ENCODE measurements around the gene PARVA. TPM values are rescaled to one million over a fixed set of nuclear protein-coding genes. Genes with fewer than 3 reads are reported as not detected.
A peak's percentile ranks its signal among the peaks of the same experiment; 100 is the strongest.
"Not testable (repeated sequence)": the region's sequence is repeated elsewhere in the genome, so short reads cannot be mapped to it uniquely, and the experiment has no call there.

PARVA gene, protein sequence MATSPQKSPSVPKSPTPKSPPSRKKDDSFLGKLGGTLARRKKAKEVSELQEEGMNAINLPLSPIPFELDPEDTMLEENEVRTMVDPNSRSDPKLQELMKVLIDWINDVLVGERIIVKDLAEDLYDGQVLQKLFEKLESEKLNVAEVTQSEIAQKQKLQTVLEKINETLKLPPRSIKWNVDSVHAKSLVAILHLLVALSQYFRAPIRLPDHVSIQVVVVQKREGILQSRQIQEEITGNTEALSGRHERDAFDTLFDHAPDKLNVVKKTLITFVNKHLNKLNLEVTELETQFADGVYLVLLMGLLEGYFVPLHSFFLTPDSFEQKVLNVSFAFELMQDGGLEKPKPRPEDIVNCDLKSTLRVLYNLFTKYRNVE
- total RNA-seq (2014; rRNA removed; shearing (Covaris generic)), result 16.3 and 22.2 TPM in 2 replicates
- 29.4 and 33.0 TPM in 2 replicates for polyA plus RNA-seq (2015; cell fraction: cytosol; rRNA removed)
- polyA plus RNA-seq (2015; cell fraction: nucleus; rRNA removed), result 22.1 and 22.5 TPM in 2 replicates

DNA sequence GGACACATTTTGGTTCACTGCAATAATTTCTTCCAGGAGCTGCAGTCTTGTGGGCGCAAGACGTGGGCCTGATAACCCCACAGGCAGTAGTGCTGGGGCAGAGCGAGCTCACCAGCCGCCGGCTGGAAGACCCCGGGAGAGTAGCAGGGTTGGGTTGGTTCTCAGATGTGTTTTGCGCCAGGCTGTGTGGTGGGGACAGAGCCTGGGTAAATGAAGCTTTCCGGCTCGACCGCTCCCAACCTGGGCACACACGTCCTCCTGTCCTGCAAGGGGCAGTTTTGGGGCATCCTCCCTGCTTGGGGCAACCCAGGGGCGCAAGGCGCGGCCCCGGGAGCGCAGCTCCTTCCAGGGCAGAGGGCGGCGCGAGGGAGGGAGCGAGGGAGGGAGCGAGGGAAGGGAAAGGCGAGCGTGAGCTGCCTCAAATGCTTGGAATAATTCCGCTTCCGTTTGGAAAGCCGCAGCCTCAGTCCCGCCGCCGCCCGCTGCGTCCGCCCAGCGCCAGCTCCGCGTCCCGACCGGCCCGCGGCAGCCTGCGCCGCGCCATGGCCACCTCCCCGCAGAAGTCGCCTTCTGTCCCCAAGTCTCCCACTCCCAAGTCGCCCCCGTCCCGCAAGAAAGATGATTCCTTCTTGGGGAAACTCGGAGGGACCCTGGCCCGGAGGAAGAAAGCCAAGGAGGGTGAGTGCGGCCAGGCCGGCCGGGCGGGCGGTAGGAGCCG is at the start of gene PARVA:
Gene PARVA (plus strand): TSS at position 466 of the 718 bp plus-strand sequence. CDS start 77 bp downstream, at position 543.
- DNase-seq (ENCODE audit: low read depth), result peak; percentile 72

DNA sequence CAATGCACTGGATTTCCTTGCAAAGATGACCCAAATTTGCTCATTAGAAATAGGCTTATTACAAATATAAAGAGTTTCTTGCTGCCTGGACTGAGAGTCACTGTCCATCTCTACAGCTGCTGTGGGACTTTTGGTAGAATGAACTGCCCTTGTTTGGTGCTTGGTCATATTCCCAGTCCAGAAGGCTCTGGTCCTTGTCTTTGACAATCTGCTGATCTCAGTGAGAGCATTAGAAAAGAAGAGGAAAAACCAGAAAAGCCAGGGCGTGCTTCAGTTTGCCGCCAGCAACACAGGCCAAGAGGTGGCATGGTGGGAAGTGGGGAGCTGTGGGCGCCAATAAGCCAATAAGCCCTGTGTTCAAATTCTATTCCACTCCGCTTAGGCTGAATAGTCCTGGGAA is 48.2 kb upstream of the PARVA start:
- DNase-seq (ENCODE audit: low read depth), result no peak

DNA sequence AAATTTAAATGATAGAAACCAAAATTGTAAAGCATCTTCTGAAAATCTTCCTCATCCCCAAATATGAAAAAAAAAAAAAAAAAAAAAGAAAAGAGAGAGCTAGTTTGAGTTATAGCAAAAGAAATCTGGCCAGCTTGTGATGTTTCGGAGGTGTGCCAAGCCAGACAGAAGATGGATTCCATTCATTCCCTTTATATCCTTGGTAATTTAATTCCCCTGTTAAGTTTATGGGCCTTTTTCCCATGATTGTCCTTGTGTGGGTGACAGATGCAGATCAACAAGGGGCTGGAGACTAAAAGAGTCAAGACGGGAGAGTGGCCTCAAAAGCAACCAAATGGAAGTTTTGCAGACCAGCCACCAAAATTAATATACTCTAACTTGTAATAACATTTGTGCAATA is 47.6 kb upstream of the PARVA start:
- DNase-seq (ENCODE audit: low read depth), result no peak

DNA sequence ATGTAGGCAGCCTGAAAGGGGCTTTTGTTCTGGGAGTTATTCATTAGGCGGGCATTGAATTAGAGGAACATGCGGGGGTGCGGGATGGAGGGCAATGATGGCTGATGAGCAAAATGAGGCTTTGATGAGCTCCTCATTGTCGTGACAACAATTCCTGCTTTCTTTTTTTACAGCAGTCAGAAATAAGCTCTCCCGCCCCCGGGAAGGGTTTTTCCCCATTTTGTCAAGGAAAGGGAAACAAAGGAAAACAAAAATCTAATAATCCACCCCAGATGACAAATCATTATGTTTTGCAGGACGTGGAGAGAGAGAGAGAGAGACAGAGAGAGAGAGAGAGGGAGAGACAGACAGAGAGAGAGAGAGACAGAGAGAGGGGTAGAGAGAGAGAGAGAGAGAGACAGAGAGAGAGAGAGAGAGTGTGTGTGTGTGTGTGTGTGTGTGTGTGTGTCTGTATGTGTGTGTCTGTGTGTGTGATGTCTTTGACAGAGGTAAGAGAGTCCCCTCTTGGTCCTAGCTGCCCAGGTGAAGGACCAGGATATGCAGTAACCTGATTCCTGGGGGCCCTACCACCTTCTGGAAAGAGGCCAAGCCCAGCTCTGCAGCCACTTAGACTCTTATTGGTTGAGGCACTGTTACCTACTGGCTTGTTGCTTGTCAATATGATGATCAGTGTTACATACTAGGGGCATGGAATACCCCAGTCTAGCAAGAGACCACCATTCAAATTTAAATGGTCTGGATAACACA is 46.7 kb upstream of the PARVA start:
- no peak for DNase-seq (ENCODE audit: low read depth)

DNA sequence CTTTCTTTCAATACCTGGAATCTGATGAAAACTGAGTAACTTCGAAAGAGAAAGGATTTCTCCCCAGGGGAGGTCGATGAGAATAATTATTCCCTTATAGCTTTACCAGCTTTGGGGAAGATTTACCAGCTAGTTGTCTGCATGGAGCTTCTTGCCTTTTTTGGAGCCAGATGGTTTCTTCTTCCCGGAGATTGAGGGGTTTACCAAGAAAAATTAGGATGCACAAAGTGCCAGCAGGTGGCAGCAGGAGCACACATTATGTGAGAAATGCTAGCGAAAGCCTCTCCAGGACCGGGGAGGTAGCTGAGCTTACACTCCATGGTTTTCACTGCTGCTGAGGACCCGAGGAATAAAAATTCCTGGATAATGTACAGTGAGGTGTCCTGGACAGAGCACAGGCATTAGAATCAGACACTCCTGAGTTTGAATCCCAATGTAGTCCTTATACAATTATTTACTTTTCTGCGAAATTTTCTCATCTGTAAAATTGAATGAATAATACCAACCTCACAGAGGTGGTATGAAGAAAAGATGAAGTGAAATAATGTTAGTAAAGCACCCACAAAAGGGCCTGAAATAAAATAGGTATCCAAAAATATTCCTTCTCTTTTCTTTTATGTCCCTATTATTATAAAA is 46.0 kb upstream of the PARVA start:
- DNase-seq (ENCODE audit: low read depth), result peak; percentile 78

DNA sequence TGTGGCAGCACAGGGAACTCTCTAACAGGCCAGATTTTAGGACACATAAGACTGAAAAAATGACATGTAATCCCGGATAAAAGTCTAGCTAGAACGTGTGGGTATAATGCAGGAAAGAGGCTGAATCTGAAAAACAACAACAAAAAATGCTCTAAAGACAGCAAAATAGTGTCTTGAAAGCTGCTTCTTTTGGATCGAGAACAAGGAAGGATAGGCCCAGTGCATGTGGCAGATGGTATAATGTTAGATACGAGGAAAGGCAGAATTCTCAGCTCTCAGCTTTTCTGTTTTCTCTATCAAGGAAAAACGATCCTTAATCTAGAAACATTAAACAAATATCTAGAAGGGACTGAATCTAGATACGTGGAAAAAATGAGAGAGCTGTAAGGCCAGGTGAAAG is 33.8 kb upstream of the PARVA start:
- DNase-seq (ENCODE audit: low read depth), result no peak

DNA sequence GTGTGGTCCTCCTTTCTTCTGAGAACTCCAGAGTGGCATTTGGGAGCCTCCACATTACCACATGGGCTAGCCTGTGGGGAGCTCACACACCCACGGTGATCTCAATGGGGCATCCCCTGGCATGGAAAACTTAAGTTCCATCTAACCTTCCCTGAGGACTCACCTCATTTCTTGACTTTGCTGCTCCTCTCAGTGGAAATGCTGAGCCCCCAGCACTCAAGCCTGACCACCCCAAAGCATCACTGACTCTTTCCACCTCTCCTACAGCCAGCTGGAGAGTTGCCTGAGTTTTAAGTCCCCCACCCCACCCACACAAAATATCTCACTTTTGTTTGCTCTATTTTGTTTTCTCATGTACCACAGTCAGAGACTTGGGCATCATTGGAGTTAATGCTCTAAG is 23.8 kb upstream of the PARVA start:
- DNase-seq (ENCODE audit: low read depth), result no peak

DNA sequence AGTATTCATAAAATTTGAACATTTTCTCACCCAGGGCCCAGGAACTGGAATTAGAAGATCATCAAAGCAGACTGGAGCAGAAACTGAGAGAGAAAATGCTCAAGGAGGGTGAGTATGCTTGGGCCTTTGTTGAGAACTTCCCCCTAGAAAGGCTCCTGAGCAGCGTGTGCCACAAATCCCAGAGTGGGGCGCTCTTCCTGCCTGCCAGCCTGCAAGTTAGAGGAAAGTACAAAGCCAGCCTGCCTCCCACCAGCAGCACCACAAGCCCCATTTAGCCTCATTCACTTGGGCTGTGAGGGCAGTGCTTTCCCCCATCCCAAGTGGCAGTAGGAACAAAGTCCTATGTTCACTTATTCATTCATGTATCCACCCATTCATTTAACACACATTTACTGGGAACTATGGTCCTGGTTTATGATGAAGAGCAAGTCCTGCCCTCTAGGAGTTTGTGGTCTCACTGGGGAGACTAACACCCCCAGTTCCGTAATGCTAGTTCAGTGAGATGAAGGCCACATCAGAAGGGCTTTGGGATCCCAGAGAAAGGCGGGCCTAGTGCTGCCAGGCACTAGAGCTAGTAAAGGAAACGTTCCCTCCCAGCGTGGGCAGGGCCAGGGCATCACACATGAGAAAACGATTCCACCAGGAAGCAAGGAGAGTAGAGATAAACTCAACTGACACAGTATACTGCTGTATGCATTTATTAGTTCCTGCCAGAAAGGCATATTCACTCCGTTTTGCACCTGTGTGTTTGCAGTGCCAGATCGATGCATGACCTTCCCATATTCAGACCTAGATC is 22.4 kb upstream of the PARVA start:
- no peak for DNase-seq (ENCODE audit: low read depth)

DNA sequence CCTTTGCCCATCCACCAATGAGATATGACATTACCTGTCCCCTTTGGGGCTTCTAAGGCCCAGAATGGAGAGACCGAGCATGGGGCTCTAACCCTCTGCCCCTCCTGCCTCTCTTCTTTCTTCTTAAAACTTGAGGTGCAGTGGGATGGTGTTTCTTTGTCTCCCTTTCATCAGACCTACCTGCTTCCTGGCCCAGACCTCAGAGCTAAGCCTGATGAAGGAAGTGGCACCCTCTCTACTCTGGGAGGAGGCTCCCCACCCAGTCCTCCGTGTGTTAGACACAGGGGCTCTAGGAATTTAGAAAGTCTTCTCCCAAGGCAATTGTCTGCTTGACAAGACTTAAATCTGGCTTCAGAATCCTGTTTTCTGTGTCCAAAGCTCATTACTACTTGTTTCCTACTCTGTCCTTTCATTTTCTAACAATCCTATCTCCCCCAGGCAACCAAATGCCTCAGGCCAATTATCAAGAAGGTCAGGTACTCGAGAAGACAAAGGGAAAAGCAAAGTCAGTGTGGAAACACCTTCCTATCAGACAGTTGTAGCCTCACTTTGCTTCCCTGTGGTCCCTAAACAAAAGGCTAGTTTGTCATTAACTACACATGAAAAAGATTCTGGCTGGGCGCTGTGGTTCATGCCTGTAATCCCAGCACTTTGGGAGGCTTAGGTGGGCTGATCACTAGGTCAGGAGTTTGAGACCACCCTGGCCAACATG is 20.3 kb upstream of the PARVA start:
- no peak for DNase-seq (ENCODE audit: low read depth)

DNA sequence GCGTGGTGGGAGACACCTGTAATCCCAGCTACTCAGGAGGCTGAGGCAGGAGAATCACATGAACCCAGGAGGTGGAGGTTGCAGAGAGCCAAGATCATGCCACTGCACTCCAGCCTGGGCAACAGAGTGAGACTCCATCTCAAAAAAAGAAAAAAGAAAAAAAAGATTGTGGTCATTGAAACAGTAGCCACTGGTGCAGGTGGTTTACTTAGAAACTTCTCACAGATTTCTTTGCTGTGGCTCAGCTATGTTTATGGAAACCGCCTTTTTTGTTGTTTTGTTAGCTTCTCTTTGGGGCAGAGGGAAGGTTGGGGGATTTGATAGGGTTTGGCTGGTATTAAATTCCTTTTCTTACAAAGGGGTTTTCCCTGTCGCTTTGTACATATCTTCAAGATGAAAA is 19.7 kb upstream of the PARVA start:
- DNase-seq (ENCODE audit: low read depth), result not testable (repeated sequence)

DNA sequence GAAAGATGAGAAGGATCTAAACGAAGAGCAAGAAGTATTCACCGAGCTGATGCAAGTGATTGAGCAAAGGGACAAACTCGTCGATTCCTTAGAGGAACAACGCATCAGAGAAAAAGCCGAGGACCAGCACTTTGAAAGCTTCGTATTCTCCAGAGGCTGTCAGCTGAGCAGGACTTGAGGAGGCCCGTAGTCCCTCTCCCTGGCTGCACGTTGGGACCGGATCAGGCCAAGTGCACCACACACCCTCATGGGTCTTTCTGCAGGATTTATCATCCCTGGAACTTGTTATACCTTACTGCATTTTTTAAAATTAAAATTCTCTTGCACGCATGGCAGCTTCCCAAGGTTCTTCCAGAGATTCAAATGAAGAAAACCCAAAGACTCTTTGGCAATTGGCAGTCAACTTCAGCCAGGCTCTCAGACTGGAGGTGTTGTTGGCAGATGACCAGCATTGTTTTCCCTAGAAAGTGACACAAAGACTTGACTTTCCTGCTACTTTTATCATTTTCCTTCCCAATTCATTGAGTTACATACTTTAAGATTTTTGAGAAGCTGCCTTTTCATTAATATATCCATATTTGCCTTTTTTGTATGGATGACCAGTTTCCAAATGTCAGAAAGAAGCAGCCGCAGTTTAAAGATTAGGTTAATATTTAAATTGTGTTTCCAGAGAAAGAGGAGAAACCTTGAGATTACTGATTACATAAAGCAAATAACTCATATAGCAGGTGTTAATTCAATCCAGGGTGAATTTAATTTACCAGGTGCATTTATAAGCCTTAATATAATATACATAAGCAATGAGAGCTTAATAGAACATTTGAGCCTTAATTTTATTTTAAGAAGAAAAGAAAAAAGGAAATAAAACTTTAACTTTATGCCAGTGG is 18.8 kb upstream of the PARVA start:
- no peak for DNase-seq (ENCODE audit: low read depth)

DNA sequence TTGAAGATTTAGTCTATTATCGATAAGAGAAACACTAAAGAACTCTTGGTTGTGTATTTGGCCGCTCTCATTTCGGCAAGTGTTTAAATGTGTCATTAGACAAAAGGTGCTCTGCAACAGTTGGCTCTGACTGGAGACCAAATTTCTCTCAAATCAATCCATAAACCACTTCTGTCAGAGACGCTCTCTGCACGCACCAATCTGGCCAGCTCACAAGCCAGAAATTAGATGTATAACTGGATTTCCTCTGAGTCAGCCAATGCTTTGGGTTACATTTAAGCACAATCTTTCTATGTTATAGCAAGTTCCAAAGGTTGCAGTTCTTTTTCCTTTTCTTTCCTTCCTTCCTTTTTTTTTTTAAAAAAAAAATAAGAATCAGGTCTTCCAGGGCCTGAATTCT is 17.6 kb upstream of the PARVA start:
- no peak for DNase-seq (ENCODE audit: low read depth)

DNA sequence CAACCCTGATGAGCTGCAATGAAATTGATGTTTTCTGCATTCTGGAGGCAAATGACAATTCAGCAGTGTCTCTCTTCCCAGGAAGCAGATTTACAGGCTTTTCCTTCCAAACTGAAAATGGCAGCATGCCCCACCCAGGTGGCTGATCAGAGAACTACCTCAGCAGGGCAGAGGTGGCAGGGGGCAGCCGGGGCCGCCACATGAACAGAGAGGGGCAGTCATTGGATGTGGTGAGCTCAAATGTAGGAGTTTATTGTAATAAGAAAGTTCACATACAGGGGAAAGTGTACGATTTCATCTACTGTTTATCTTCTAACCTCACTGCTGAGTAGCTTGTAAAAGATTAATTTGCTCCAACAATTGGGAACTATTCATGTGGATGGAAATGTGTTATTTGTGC is 15.7 kb upstream of the PARVA start:
- no peak for DNase-seq (ENCODE audit: low read depth)

DNA sequence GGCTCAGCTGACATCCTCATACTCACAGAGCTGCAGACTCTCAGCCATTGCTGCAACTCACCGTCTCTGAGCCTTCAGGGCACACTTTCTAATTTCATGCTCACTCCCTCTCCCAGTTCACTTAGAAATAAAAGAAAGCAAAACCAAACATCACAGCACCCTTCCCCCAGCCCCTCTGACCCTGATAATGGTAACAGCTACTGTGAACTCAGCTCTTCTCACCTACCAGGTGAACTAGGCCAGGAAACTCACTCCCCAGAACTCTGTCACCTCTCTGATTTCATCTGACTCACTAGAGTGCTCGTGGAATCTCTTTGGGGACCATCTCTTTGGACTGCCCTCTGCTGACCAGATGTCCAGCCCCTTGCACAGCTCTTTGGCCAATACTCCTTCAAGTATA is 14.5 kb upstream of the PARVA start:
- DNase-seq (ENCODE audit: low read depth), result no peak

DNA sequence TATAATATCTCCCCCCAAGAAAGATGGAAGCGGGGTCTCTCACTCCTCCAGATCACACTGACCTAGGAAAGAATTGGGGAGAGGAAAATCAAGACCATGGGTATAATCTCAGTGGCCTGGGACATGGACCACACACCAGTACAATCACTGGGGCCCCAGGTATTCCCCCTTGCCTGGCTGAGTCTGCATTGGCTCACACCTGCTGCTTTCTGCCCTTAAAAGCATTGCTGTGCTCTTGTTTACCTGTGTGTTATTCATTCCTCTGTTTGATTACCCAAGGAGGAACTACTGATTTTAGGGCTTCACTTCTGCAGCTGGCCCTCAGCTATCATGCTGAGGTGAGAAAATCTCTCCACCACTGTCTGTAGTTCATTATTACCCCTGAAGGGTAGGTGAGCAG is 14.0 kb upstream of the PARVA start:
- no peak for DNase-seq (ENCODE audit: low read depth)

DNA sequence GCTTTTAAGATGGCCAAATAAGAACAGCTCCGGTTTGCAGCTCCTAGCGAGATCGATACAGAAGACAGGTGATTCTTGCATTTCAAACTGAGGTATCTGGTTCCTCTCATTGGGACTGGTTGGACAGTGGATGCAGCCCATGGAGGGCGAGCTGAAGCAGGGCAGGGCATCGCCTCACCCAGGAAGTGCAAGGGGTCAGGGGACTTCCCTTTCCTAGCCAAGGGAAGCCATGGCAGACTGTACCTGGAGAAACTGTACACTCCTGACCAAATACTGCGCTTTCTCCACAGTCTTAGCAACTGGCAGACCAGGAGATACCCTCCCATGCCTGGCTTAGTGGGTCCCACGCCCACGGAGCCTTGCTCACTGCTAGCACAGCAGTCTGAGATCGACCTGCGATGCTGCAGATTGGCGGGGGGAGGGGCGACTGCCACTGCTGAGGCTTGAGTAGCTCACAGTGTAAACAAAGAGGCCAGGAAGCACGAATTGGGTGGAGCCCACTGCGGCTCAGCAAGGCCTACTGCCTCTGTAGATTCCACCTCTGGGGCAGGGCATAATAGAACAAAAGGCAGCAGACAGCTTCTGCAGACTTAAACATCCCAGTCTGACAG is 11.3 kb upstream of the PARVA start:
- peak; percentile 40 for DNase-seq (ENCODE audit: low read depth)

DNA sequence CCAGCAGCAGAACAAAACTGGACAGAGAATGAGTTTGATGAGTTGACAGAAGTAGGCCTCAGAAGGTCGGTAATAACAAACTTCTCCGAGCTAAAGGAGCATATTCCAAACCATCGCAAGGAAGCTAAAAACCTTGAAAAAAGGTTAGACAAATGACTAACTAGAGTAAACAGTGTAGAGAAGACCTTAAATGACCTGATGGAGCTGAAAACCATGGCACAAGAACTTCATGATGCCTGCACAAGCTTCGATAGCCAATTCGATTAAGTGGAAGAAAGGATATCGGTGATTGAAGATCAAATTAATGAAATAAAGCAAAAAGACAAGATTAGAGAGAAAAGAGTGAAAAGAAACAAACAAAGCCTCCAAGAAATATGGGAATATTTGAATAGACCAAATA is 10.3 kb upstream of the PARVA start:
- not testable (repeated sequence) for DNase-seq (ENCODE audit: low read depth)

DNA sequence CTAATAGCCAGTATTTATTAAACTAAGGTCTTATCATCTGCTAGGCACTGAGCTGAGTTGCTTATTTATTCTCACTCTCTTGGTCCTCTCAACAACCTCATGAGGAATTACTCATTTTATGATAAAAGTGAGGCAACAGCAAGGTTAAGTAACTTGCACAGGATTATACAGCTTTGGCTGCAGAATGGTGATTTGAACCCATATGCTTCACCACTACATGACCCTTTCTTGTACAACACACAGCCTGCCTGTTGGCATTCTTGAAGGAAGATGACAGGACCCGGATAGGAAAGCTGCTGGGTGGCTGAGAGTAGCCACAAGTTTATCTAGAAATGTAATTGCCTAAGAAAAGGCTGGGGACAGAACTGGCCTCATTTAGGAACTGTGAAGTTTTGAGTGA is 5.3 kb upstream of the PARVA start:
- no peak for DNase-seq (ENCODE audit: low read depth)

DNA sequence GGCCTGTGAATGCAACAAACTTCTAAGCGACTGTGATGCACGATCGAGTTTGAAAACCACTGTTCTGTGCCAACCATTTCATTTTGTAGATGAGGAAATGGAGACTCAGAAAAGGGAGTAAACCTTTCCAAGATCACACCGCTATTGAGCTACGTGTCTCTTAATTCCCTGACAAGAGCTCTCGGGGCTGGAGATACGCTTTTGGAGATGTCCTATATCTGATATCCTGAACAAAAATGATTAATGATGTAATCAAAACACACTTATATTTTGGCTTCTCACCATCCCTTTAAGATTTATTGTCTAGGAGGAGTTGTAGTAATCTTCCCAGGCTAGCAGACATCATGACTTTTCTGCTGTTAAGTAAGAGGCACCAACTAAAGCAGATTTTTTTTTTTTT is 1.7 kb upstream of the PARVA start:
- DNase-seq (ENCODE audit: low read depth), result no peak
